ENCODE results near the gene ATRNL1.
"Not testable (repeated sequence)": the region's sequence is repeated elsewhere in the genome, so short reads cannot be mapped to it uniquely, and the experiment has no call there.

The ATRNL1 gene

GRCh38 chr10:115638246-115638645, 545.1 kb downstream of the ATRNL1 start:
- no peak for DNase-seq

- DNase-seq: no peak
Measured at GRCh38 chr10:115649217-115649616, 556.1 kb downstream of the ATRNL1 start.

- no peak for DNase-seq
Measured at GRCh38 chr10:115653473-115653872, 560.3 kb downstream of the ATRNL1 start.

- DNase-seq: no peak
Measured at GRCh38 chr10:115654961-115655360, 561.8 kb downstream of the ATRNL1 start.

- no peak for DNase-seq
Measured at GRCh38 chr10:115657161-115657860, 564.1 kb downstream of the ATRNL1 start.

- DNase-seq: no peak
Measured at GRCh38 chr10:115659616-115660015, 566.5 kb downstream of the ATRNL1 start.

GRCh38 chr10:115660391-115660790, 567.2 kb downstream of the ATRNL1 start:
- no peak for DNase-seq

- DNase-seq: no peak
Measured at GRCh38 chr10:115662422-115662821, 569.3 kb downstream of the ATRNL1 start.

GRCh38 chr10:115665549-115665948, 572.4 kb downstream of the ATRNL1 start:
- no peak for DNase-seq

- DNase-seq: no peak
Measured at GRCh38 chr10:115674496-115674895, 581.3 kb downstream of the ATRNL1 start.

GRCh38 chr10:115696747-115697146, 603.6 kb downstream of the ATRNL1 start:
- DNase-seq: no peak

GRCh38 chr10:115706026-115706425, 612.9 kb downstream of the ATRNL1 start:
- DNase-seq: no peak

- DNase-seq: no peak
Measured at GRCh38 chr10:115706488-115707076, 613.4 kb downstream of the ATRNL1 start.

GRCh38 chr10:115710136-115710535, 617.0 kb downstream of the ATRNL1 start:
- DNase-seq: no peak

- DNase-seq: no peak
Measured at GRCh38 chr10:115711306-115711705, 618.1 kb downstream of the ATRNL1 start.

GRCh38 chr10:115720121-115720520, 627.0 kb downstream of the ATRNL1 start:
- DNase-seq: no peak

- DNase-seq: no peak
Measured at GRCh38 chr10:115727129-115727528, 634.0 kb downstream of the ATRNL1 start.

- DNase-seq: no peak
Measured at GRCh38 chr10:115744089-115744488, 650.9 kb downstream of the ATRNL1 start.

- no peak for DNase-seq
Measured at GRCh38 chr10:115745943-115746342, 652.8 kb downstream of the ATRNL1 start.

GRCh38 chr10:115747811-115748210, 654.6 kb downstream of the ATRNL1 start:
- no peak for DNase-seq

GRCh38 chr10:115758488-115758887, 665.3 kb downstream of the ATRNL1 start:
- not testable (repeated sequence) for DNase-seq

- no peak for DNase-seq
Measured at GRCh38 chr10:115760131-115760530, 667.0 kb downstream of the ATRNL1 start.

GRCh38 chr10:115761166-115761565, 668.0 kb downstream of the ATRNL1 start:
- DNase-seq: no peak

- DNase-seq: no peak
Measured at GRCh38 chr10:115762029-115762428, 668.9 kb downstream of the ATRNL1 start.

GRCh38 chr10:115771755-115772154, 678.6 kb downstream of the ATRNL1 start:
- DNase-seq: no peak

All from activated CD4-positive, alpha-beta T cell treated with anti-CD3 and anti-CD28 coated beads for 48 hours (primary cell).